GM18909 (cell line): Measurements from ENCODE around the gene OLFML2B.

Experiments used
- ATAC-seq: cut with Tn5 transposase; IDR thresholded peaks from one replicate; pipeline ENCODE4 v1.9.1; 2021; ENCODE audit warnings: mild to moderate bottlenecking; ENCODE audit not compliant: unreplicated experiment, poor library complexity

OLFML2B gene

GRCh38 chr1:161982917-161983316, 40.8 kb downstream of the OLFML2B start:
- ATAC-seq = no peak

DNA sequence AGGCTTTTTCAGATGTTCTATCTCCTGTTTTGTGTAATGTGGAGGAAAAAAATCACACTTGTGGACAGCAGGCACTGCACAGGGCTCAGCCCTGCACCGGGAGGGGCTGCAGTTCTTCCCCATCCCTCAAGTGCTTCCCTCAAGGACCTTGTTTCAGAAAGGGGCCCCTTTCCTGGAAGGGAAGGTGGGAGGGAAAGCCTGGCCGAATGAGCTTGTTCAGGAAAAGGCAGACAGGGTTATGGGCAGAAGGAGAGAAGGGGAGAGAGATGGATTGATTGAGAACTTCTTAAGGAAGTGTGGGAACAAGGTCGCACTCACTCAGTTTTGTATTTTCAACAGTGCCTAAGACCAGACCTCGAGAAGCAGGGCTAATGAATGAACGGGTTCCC, 41.2 kb downstream of the OLFML2B start:
- ATAC-seq = no peak

GRCh38 chr1:161981735-161982506, 41.7 kb downstream of the OLFML2B start:
- no peak for ATAC-seq

GRCh38 chr1:161981126-161981525, 42.5 kb downstream of the OLFML2B start:
- ATAC-seq = no peak

DNA sequence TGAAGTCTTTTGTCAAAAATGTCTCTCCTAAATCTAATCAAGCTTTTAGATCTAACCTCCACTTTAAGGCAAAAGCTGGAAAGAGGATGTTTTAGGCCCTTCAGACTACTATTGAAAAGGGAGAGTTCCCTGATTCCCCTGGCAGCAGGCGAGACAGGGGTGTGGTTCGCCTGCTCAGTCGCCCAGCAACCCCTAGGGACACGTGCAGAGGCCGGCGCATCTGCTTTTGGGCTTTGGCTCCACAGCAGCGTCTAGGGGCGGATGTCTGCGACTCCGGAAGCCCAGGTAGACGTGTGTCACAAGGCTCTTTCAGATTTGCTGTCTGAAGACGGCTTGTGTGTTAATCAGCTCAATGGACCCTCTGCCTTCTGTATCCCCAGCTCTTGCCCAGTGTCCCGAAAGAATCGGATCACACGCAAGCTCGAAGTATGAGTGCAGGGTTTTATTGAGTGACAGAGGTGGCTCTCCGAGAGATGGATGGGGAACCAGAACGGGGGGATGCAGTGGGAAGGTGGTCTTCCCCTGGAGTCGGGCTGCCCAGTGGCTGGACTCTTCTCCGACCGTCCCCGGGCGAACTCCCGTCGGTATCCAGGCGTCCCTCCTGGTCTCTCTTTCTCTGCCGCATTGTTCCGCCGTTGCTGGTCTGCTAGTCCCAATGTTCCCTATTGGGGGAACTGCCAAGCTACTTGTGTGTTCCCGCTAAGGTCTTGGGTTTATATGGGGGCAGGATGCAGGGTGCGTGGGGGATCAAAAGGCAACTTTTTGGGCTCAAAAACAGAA, 45.5 kb downstream of the OLFML2B start:
- no peak for ATAC-seq

DNA sequence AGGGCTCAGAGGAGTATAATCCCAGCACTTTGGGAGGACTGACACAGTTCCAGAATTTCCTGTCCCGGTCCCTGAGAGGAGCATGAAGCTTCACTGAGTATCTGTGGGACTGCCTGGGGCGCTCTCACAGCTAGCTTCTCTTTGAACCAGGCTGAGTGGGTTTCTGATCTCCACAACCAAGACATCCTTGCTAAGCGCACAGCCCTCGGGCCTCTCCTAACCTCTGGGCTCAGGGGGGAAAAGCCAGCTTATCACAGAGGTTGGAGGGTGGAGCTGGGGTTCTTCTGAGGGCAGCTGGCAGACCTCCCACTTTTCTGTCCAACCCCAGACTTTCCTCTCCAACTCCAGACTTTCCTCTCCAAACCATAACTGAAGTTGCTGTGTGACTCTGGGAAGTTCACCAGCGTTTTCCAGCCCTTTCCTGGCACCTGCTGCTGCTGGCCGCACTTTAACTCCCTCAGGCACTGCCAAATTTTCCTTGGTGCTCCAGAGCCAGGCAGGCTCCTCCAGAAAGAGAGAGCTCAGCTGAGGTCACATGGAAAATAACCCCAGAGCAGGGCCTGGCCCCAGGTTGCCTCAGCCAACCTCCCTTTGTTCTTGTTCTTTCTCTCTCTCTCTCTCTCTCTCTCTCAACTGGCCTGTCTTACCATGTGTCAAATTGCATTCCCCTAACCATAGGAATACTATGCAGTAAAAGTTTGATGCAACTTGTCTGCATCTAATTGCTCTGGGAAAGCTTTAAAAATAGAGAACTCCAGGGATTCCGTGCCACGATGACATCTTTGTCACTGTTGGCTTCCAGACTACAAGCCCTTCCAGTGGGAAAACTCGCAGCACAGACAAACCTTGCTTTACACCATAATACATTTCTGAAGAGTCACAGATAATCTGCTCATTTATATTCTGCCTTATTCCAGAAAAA, 49.5 kb downstream of the OLFML2B start:
- ATAC-seq = no peak

GRCh38 chr1:161972828-161973227, 50.8 kb downstream of the OLFML2B start:
- no peak for ATAC-seq

- ATAC-seq = no peak
These were observed 53.0 kb downstream of the OLFML2B start for GRCh38 chr1:161970633-161971032.

DNA sequence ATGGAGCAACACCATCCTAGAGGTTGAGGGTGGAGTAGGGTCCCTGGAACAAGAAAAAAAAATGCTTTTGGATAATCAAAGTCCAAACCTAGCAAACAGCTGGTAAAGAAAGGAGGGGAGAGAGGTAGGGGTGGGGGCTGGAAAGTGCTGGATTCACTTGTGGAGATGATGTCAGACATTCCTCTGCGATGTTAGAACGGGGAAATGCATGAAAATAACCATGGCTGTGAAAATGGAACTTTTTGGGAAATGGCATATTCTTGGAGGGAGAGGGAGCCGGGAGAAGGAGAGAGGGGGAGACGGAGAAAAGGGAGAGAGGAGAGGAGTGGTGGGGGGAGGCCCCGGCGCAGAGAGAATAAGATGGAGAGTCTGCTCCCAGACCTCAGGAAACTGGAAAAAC, 53.6 kb downstream of the OLFML2B start:
- no peak for ATAC-seq

DNA sequence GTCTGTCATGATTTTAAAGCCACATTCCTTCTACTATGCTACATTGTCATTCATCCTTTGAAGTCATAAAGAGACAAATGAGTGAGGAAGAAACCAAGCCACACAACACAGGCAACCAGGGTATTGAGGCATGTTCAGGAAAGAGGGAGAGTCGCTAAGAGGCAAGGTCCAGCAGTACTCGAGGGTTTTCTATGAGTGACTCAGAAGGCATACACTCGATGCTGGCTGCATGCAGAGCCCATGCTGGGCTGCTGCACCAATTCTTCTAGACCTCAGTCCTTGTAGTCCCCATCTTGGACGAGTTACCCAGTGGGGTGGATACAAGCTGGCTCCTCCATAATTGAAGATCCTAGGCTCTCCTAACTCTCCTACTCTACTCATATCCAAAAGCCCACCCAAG, 57.6 kb downstream of the OLFML2B start:
- ATAC-seq = no peak

- peak; percentile 93 for ATAC-seq
These were observed 61.4 kb downstream of the OLFML2B start for GRCh38 chr1:161962091-161962887.

GRCh38 chr1:161958425-161958824, 65.2 kb downstream of the OLFML2B start:
- no peak for ATAC-seq

DNA sequence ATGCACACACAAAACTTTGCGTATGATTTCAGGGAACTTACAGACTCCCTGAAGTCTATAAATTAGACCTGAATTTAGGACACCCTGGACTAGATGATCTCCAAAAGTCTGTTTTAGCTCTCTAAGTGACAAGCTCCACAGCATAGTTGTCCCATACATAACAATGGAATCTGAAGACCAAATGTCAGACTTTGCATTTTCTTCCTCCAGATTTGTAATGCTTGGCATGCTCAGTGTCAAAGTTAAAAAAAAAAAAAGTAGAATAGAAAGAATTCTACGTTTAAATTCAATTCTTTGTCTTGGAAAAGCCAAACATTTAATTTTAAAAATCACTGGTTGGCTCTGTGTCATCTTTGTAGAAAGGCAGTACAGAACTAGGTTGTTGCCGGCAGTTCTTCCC, 66.7 kb downstream of the OLFML2B start:
- ATAC-seq = no peak

- ATAC-seq = no peak
These were observed 67.6 kb downstream of the OLFML2B start for GRCh38 chr1:161956097-161956496.

DNA sequence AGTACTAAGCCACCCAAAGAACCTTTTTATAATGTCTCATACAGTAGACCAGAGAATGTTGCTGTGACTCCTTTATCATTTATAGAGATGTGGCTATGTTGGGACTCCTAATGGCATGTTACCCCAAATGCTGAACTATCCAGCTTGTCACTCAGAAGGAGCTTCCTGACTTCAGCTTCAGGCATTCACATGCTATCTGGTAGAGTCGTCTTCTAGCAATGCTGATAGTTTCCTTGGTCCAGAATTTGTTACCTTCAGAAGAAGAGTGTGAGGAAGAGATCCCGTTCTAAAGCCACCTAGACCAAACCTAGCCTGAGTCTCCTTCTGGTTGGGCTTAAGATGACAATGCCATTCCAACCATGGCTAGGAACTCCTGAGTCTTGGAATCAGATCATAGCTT, 68.1 kb downstream of the OLFML2B start:
- ATAC-seq = no peak

DNA sequence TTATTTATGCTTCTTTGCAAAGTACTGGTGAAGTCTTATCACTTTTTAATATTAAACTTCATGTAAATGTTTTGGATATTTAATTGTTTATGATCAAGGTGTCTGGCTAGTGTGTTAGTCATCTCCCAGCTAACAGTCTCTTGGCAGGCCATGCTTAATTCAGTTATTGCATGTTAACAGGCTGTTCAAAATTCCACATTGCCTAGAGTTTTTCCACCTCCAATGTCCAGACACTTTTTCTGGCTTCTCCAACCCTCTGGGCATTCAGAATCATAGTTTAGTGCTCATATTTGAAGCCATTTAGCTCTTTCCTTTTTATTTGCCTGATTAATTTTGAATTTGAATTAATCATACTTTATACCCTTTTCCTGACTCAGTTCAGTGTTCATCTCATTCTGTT, 69.2 kb downstream of the OLFML2B start:
- ATAC-seq = no peak

DNA sequence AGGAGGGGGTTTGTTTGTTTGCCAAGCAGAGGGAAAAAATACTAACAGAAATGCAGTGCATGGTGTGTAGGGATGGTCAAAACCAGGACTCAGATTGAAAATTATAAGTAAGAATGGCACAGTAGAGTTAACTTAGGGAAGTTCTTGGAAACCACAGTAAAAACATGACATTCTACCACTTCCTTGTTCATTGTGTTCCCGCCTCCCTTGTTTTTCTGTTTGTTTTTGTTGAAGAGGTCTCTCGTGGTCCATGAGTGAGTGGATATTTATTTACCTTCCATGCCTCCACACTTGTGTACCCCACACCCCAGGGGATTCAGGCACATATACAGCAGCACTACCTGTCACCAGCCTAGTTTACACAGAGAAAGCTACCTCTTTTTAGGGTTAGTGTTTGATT, 69.6 kb downstream of the OLFML2B start:
- ATAC-seq = no peak

DNA sequence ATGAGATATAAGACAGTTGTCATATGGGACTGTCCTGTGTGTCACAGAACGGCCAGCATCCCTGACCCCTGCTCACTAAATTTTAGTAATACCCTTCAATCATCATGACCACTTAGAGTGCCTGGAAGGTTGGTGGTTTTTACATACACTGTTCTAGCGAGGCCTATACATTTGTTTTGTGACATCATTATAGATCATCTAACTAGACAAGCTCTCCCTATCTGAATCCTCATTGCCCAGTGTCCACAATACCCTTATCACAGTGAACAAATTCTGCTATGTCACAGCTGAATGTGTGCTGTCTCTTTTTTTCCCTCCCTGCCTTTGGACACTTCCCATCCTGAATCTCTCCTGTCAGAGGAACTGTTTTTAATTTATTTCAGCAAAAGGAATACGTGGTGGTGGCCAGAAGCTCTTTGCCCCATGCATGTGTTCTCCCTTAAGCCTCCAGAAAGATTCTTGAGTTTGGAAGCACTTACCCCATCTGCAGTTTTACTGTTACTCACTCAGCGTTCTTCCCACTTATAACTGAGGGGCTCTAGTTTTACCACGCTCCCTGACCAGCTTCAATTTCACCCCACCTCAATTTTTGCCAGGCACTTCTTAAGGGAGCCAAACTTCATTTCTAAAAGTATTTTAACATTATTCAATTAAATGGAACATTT, 70.3 kb downstream of the OLFML2B start:
- no peak for ATAC-seq

DNA sequence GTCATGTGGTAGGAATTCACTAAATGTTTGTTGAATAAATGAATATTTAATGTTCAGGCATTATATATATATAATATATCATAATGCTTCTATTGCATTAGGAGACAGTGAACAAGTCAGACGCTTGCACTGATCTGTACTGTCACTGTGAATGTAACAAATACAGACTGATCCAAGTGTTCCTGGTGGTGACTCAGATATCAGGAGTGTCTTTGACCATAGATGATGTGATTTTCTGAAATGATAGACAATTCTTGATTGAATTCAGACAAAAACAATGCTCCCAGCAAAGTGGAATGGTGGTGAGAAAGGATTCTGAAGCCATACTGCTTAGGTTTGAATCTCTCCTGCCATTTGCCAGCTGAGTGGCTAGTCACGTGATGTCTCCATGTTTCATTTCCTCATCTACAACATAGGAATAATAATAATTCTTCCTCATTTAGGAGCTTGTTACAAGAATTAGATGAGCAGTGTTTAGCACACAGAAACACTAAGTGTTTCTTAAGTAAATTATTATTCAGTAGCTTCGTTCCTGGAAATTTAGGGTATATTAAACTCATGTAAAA, 71.0 kb downstream of the OLFML2B start:
- no peak for ATAC-seq
